ENCODE results near the gene EFCAB8.

EFCAB8 gene

GRCh38 chr20:32989507-32990283 lies 131.0 kb downstream of the EFCAB8 start:
- no peak for DNase-seq

GRCh38 chr20:32990426-32990825 lies 131.7 kb downstream of the EFCAB8 start:
- no peak for DNase-seq

GRCh38 chr20:32991383-32991782 lies 132.7 kb downstream of the EFCAB8 start:
- DNase-seq: no peak

- DNase-seq: no peak
Measured at GRCh38 chr20:32991792-32992641, 133.3 kb downstream of the EFCAB8 start.

- no peak for DNase-seq
Measured at GRCh38 chr20:32993496-32994050, 134.8 kb downstream of the EFCAB8 start.

DNA sequence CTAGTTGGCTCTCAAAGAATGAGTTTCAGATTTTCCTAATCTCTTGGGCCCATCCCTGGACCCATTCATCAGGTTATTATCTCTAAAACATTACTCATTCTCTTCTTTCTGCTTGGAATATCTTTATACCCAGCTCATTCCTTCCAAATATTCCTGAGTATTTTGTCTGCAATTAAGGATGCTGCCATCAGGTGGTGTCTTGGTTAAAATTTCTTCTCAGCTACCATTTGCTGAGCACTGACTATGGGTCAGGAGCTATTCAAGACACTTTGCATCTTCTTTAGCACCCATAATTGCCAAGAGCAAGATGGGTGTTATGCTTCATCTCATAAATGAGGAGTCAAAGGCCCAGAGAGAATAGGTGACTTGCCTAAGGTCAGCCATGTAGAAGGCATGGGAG lies 137.1 kb downstream of the EFCAB8 start:
- no peak for DNase-seq

DNA sequence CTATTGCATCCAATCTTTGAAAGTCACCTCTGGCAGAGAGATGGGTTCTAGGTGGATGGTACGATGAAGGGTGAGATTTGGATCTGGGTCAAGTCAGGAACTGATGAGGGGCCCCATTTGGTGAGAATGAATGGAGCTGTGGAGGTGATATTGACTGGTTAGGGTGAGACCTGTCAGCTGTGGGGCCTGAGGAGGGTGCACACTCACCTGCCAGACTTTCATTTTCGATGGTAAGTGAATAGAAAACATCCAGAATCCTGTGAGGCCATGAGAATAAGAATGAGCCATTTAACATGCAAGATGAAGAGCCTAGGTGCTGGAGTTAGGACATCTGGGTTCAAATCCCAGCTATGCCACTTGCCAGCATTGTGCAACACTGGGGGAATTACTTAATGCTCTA lies 138.7 kb downstream of the EFCAB8 start:
- no peak for DNase-seq

GRCh38 chr20:32999603-33000250 lies 141.0 kb downstream of the EFCAB8 start:
- no peak for DNase-seq

DNA sequence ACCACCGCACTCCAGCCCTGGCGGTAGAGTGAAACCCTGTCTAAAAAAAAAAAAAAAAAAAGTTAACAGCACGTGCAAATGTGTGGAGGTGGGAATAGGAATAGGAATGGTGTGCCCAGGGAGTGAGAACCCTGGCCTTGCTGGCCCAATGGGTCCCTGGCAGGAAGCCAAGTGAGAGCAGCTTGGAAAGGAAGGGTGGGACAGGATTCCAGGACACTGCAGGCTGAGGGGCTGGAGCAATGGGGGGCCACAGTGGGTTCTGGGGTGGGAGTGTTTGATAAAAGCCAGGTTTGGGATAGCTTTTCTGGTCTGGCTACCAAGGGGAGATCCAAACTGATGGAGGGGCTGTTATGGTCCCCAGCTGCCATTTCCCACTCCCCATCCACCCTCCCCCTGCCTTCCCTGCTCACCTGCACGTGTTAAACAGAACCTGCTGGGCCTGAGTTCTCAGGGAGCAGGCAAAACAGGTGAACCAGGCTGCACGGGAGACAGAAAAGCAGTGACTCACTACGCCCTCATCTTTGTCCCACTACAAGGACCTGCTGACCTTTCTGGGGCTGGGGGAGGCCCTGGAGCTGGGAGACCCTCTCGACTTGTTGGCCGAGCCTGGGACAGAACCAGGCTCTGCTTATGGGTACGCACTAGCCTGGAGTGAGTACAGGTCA lies 142.2 kb downstream of the EFCAB8 start:
- no peak for DNase-seq

GRCh38 chr20:33002087-33002808 lies 143.5 kb downstream of the EFCAB8 start:
- DNase-seq: no peak

DNA sequence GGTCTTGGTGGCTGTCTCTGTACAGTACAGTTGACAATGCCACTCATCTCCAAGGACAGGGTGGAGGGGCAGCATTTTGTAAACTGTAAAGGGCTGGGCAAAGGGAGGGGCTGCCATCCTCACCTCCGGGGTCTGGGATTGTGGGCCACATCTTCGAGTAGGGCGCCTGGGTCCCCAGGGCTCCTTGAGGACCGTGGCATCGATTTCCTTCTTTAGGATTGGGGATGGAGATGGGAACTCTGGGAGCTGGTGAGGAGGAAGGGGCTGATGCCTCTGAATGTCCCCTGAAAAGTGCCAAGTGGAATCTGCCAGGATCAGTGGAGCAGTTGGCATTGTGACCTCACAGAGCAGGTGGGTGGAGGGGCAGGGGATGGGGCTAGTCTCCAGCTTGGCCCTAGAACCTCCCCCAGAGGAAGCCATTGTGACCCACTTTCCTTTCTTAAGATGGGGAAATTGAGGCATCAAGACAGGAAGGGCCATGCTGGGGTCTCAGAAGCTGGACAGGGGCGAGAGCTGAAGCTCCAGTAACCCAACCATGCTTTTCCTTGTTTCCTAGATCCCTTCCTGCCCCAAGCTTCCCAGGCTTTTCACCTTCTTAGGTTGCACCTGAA lies 145.5 kb downstream of the EFCAB8 start, which contains the start of gene SUN5:
Gene SUN5, minus strand, starts transcription at position 293 of the 611 bp plus-strand sequence. Its CDS starts 93 bp downstream, at position 200.
- DNase-seq: no peak

- DNase-seq: no peak
Measured at GRCh38 chr20:33005132-33005566, 146.4 kb downstream of the EFCAB8 start.

DNA sequence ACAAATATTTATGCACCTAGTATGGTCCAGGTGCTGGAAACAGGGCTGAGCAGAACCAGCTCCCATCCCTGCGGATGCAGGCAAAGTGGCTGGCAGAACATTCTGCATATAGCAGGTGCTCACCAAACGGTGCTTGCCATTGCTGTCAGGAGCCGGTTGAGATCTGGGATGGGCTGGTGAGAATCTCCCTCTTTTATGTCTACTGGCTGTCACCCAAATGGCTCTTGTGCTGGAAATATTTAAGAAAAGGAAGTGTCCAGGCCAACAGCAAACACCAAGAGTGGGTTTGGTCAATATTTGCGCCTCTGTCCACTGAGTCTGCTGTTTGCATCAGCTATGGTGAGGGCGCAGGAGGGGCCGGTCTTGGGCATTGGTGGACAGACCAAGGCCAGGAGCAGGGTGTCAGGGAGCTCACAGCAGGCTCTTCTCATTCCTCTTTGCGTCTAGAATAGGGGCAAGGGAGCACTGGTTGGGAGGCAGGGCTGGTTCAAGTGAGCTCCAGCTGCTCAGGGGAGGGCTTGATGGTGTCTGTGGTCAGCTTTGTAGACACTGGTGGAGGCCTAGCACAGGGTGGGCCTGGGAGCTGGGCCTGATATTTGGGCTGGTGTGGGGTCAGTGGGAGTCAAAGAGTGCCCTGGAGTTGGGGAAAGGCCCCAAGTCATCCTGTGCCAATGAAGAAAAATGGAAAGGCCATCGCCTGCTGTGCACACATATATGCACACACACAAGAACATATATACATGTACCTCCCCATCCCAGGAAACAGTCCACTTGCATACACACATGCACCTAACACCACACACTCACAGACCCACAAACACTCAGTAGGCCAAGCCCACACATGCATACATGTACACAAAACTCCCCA lies 147.4 kb downstream of the EFCAB8 start:
- no peak for DNase-seq

DNA sequence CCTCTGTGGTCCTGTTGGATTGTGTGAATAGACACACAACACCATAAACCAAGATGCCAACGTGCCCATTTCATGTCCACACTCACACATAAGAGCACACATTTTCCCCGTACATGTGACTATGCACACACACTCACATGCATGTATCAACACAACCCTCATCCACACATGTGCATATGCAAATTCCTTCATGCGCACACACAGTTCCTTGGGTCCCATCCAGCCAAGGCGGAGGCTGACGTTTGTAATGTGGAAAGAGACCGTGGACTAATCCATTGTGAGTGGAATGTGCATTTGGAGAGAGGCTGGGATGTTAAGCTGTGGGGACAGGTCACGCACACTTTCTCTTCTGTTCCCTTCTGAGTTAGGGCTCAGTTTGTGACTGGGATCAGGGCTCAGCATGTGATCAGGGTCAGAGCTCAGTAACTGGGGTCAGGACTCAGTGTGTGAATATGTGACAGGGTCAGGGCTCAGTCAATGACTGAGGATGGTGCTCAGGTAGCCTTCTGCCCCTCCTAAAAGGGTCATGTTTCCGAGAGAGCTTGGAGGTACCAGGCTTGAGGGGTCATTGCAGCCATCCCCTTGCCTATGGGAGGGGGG lies 148.2 kb downstream of the EFCAB8 start:
- DNase-seq: no peak

GRCh38 chr20:33007376-33008335 lies 148.9 kb downstream of the EFCAB8 start, which contains the start of gene BPIFB2:
BPIFB2 (plus strand) TSS chr20:33007704; CDS start chr20:33008575, 871 bp downstream.
- DNase-seq: no peak

DNA sequence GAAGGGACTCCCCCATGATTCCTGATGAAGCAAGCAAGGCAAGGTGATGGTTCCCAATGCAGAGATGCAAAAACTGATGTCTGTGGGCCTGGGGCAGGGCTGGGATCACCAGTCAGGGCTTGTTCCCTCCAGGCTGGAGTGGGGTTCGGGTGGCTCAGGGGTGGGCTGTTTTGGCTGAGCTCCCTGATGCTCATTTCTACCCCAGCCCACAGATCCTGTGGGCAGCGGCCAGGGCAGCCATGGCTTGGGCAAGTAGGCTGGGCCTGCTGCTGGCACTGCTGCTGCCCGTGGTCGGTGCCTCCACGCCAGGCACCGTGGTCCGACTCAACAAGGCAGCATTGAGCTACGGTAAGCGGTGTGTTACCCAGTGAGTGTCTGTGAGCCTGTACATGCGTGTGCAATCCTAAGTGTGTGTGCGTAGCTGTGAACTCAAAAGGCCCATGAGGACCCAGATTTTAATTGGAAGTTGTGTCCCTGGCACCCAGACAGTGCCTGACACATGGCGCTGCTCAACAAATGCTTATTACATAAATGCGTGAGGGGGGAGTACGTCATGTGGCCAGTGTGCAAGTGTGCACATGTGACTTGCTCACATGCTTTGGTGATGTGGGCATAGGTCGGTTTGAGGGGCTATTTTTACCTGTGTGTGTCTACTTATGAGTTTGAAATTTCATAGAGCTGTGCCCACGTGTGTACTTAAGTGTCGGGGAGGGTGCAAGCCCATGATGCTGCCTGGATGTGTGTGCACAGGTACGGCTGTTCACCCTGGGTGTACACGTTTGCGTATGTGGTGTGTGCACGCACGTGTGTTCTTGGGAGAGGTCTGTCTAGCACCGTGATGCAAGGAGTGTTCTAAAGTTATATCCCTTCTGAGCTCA lies 149.9 kb downstream of the EFCAB8 start:
- no peak for DNase-seq

Measured in NCI-H2081 treated with DMSO at 0.1 percent for 48 hours (cell line).